SK-MEL-5 (cell line): Measurements from ENCODE around the gene PPP1R37. TPM values are rescaled to one million over a fixed set of nuclear protein-coding genes. Genes with fewer than 3 reads are reported as not detected.
"Not testable (repeated sequence)": the region's sequence is repeated elsewhere in the genome, so short reads cannot be mapped to it uniquely, and the experiment has no call there.

Experiments used
- DNase-seq: peaks from one replicate; pipeline ENCODE4 v3.0.0-alpha.2; 2016; ENCODE audit warnings: low read depth, low spot score
- in situ Hi-C: cut with HindIII; loops from 2 replicates; pipeline ENCODE4 v1.10.0; 2016; ENCODE audit warnings: low sequenced_read_pairs, high pct_unique_total_duplicates, low pct_unique_long_range_greater_than_20kb
- total RNA-seq: library from RNA; depleted of rRNA; stranded (reverse); fragments of >200 nt; shearing (Covaris generic); gene quantifications from 2 replicates; pipeline ENCODE4 v1.2.3, GENCODE V29; 2014

Gene PPP1R37
- total RNA-seq, 1 experiment from 2014 or later = 46.0 TPM

DNA sequence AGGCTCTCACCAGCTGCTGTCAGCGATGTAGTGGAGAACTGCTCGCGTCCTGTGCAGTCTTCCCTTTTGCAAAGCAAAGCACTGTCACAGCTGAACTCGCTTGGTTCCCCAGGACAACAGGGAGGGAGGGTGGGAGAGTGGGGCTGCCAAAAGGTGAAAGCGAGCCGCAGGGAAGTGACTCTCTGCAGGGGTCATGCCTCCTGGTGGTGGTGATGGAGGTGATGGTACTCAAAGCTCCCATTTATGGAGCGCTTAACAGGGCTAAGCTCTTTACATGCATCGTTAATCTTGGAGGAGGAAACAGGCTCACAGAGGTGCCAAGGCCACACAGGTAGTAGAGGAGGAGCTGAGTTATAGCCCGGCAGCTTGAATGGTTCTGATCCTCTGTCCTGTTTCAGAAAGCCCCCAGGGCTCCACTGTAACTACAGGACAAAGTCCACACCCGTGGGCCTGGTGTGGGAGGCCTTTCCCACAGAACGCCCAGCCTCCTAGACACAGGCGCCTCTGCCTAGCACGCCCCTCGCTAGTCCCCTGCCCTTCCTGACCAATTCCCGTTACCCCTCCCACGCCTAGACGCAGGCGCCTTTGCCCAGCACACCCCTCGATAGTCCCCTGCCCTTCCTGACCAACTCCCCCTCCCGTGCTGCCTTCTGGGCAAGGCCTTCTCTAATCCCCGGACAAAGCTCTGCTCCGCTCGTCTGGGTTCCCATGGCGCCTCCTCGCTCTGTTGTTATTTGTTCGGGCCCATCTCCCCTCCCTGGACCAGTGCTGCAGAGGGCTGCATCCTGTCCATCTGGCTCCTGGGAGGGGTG is 10.7 kb downstream of the PPP1R37 start:
- in situ Hi-C loops = no loop called here

DNA sequence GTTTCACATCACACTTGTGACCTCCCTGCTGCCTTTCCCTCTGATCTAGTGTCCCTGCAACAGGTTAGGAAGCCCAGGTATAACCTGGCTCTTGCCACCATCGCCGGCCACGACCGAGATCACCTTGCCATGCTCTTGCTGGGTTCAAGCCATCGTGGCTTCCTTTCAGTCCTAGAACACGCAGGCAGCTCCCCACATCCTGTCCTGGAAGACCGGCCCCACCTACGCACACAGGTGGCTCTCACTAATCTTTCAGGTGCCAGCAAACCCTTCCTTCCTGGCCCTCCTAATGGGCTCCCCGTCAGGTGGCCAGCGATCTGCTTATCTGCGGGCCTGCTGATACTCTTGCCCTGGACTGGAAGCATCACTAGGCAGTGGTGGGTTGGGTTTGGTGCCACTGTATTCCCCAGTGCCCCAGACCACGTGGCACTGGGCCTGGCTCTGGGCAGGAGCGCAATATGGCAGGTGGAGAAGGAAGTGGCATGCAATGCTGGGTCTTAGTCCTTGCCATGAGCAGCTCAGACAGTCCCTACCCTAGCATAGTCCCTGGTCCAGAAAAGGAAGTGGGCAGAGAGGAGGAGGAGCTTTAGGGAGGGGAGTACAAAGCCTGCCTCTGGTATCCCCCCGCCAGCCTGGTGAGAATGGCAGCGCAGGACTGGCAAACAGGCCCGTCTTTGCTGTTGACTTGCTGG is 11.8 kb downstream of the PPP1R37 start:
- in situ Hi-C loops = no loop called here
- DNase-seq = no peak

More for the DNA sequence above, 10.7 kb downstream of the PPP1R37 start:
- DNase-seq = peak; percentile 42

DNA sequence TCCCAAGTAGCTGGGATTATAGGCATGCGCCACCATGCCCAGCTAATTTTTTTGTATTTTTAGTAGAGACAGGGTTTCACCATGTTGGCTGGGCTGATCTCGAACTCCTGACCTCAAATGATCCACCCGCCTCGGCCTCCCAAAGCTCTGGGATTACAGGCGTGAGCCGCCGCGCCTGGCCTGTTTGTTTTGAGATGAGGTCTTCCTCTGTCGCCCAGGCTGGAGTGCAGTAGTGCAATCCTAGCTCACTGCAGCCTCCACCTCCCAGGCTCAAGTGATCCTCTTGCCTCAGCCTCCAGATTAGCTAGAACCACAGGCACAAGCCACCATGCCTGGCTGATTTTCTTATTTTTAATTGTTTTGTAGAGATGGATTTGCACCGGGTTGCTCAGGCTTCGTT is 13.4 kb downstream of the PPP1R37 start:
- in situ Hi-C loops, DNase-seq: not testable (repeated sequence)

DNA sequence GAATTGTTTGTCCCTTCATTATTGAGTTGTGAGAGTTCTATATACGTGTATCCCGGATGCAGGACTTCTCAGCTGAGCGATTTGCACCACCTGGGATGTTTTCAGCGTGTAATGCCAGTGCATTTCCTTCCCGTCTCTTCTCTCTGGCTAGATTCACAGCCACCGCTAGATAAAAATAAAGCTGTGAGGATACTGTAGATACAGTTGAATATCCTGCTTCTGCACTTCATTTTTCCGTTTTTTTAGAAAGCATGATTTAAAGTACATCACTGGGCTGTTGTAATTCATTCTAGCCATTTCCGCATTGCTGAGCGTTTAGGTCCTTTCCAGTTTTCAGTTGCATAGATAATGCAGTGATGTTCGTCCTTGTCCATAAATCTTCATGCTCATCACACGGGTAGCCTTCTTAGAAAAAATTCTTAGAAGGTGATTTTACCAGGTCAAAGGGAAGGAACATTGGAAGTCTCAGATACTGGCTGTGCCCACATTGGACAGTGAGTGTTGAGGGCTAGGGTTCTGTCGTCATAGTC is 14.7 kb downstream of the PPP1R37 start:
- no peak for DNase-seq
- in situ Hi-C loops = no loop called here

DNA sequence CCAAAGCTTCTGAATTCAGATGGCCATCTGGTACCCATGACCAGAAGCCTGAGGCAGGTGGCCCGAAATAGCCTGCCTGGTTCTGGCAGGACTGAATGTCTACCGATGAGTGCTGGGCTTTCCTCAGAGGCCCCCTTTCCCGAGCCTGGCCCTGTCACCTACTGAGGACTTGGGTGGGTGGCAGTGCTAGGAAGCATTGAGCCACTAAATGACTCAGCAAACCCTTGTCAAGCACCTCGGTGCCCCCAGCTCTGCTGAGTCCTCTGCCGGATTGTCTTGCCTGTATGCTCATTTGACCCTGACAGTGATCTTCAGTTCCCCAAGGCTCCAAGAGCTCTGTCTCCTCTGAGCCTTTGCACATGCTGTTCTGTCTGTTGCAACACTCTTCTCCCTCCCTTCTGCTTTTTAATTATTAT is 17.9 kb downstream of the PPP1R37 start:
- in situ Hi-C loops = no loop called here

DNA sequence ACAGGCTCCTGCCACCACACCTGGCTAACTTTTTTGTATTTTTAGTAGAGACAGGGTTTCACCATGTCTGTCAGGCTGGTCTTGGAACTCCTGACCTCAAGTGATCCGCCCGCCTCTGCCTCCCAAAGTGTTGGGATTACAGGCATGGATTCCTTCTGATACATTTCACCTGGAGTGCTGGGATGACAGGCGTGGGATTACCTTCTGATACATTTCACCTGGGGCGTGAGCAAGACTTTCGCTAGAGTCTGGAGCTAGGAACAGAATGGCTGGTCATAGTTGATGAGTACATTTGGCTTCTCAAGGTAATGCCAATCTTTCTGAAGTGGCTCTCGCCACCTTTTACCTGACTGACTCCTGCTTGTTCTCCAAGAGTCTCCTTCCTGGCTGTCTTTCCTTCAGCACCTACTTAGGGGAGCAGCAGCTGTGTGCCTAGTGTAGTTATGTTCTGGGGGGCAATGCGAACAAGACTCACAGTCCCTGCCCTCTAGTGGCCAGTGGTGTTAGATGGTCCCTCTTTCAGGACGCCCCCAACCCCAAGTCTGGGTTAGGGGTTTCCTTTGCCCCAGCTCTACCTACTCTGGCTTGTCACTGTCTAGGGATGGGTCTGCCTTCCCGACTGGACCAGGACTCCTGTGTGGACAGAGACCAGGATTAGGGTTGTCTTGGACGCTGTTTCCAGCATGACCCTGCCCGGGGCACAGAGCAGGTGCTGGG is 19.3 kb downstream of the PPP1R37 start:
- in situ Hi-C loops = no loop called here
- no peak for DNase-seq

More for the DNA sequence above, 17.9 kb downstream of the PPP1R37 start:
- no peak for DNase-seq

DNA sequence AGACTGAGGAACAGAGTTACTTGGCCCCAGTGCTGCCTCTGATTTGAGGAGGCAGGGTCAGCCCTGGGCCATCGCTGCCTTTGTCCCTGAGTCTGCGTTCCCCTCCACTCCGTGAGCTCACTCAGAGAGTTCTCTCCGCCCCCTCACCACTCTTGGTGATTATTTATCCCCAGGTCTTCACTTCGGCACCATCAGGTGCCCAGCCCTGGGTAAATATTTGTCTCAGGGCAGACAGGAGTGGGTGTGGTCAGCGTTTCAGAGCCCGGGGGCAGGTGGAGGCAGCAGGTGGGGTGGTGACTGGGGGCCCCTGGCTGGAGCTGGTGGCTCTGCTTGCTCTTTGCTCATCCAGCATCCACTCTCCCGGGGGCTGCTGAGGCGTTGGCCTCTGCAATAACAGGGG is 20.6 kb downstream of the PPP1R37 start:
- in situ Hi-C loops = no loop called here
- DNase-seq = no peak

DNA sequence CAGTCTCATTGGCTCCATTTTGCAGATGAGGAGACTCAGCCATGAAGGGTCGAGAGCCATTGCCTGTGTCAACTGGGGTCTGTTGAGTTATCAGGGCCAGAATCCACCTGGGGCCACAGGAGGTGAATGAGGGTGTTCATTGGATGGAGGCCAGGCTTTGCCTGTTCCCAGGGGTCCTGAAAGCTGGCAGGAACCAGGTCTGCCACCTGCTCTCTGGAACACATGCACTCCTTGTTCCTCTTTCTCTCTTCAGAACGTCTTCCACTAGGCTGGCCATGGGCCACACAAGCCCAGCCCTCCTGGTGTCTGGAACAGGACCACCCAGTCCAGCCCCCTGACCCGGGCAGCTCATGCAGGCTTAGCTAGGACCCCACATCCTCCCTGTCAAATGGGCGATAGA is 21.1 kb downstream of the PPP1R37 start:
- in situ Hi-C loops = no loop called here
- DNase-seq = no peak

DNA sequence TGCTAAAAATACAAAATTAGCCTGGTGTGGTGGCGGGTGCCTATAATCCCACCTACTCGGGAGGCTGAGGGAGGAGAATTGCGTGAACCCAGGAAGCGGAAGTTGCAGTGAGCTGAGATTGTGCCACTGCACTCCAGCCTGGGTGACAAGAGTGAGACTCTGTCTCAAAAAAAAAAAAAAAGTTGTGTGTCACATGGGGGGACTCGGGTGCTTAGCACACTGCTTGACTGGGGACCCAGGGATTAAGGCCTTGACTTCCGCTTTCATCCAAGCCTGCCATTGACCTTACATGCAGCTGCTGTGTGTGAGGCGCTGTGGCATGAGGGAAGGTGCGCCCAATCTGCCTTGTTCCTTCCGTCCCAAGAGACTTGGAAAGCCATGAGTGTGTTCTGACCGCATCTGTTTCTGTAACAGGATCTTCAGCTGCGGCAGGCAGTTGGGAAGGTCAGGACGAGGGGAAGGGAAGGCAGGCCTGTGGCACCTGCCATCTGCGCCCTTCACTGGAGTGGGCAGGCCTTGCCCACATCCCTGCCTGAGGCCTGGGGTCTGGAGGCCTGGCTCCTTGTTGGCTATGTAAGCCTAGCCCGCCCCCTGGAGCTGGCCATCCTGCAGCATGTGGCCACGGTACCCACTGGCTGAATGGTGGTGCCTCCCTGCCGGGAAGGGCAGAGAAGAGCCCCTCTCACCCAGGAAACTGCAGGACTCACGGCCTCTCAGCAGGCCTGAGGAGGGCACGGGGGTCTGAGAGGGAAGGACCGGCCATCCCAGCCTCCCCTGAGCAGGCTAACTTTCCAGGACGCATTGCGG is 23.0 kb downstream of the PPP1R37 start:
- in situ Hi-C loops = no loop called here
- no peak for DNase-seq

DNA sequence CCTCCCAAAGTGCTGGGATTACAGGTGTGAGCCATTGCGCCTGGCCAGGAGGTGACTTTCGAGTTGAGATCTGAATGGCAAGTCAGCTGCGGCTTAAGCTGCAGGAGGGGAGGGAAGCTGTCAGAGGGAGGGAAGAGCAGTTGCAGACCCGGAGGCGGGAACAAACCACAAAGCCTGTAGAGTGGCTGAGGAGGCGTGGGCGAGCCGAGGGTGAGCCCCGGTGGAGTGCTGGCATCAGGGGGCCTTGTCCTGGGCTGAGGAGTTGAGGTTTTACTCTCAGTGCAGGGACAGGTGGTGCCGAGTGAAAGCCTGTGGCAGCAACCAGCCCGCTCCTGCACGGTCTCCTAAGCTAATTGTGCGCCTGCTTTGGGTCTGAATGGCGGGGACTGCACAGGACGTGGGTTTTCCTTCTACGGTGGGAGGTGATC is 24.2 kb downstream of the PPP1R37 start:
- in situ Hi-C loops = no loop called here
- no peak for DNase-seq

DNA sequence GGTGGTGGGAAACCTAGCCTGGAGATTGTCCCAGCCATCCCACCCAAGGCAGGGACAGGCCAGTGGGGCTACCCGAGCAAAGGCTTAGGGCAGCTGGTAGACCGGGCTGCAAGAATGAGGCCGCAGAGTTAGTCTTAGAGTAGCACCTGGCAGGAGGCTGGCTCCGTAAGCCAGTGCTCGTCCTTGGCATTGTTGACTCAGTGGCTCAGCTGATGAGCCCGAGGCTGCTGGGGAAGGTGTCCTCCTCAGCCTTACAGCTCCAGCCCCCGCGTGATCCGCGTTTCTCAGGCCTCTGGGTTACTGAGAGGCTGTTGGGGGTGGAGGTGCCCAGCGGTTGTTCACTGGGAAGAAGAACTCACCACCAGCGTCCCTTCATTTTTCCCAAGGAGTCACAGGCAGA is 24.7 kb downstream of the PPP1R37 start:
- in situ Hi-C loops = no loop called here
- no peak for DNase-seq

DNA sequence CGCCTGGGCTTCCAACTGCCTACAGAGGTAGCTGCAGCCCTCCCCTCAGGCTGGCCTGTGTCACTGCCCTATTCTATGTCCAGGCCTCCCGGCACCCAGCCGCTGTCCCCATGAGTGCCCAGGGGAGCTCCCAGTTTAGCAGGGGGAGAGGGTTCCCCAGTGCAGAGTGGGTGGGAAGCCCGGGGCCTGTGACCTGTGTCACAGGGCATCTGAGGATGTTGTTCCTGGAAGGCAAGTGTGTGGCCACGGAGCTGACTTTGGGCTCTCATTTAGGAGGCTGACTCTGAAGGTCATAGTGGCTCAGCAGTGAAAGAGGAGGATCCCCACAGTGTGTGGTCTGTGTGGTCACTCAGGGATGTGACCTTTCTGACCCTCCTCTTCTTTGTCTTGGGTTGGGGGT is 25.1 kb downstream of the PPP1R37 start:
- in situ Hi-C loops = no loop called here
- no peak for DNase-seq

DNA sequence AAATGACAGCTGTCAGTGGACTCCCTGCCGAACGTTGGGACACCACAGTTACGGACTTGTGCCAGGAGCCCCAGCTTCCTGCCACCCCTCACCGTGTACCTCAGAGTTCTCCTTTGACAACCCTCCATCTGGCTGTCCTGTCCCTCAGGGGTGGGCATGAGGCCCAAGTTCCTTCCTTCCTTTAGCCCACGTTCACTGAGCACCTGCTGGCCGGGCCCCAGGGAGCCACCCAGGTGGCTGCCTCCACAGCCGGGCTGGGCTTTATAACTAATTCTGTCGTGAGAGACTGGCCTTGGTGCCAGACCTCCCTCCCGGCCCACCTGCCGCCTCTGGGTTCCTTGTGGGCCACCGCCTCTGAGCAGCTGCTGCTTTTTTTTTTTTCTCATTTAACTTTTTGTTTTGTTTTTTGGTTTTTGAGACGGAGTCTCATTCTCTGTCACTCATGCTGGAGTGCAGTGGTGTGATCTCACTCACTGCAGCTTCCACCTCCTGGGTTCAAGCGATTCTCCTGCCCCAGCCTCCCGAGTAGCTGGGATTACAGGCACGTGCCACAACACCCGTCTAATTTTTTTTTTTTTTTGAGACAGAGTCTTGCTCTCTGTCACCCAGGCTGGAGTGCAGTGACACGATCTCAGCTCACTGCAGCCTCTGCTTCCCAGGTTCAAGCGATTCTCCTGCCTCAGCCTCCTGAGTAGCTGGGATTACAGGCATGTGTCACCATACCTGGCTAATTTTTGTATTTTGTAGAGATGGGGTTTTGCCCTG is 25.8 kb downstream of the PPP1R37 start:
- in situ Hi-C loops = not testable (repeated sequence)

DNA sequence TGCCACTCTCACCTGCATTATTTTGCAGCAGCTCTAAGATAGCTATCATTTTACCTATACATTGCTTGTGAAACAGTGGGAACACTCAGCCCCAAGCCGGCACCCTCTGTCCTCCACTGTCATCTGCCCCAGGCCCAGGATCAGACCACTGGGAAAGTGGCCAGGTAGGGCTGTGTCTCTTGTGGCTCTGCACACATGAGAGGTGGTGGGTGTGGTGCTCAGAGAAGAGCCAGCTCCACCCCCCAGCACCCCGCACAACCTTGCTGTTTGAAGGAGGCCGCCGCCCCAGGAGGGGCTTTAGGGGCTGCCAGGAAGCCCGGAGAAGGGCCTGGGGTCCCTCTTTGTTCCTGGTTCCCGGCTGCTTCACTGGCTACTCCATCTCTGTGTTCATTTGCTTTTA is 26.6 kb downstream of the PPP1R37 start:
- in situ Hi-C loops = no loop called here

More for the DNA sequence above, 25.8 kb downstream of the PPP1R37 start:
- not testable (repeated sequence) for DNase-seq

DNA sequence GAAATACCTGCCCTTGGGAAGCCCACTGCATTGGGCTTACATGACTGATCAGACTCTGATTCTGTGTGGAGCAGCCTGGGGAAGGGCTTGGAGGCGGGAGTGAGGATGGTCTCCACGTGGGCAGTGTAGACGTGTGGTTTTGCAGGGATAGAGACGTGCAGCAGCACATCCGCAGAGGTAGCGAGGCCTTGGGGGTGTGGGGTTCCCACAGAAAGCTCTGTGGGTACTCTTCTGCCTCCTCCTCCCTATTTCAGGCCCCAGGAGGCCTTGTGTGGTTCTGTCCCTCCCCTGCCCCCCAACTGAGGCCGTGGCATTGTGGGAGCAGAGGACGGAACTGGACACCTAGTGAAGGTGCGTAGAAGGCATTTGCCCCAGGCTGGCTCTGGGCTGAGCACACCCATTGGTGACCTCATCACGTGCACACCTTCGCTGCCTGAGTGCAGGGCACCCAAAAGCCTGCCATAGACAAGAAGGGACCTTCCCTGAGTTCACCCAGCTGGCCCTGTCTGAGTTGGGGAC is 28.9 kb downstream of the PPP1R37 start:
- no peak for DNase-seq
- in situ Hi-C loops = no loop called here

More for the DNA sequence above, 26.6 kb downstream of the PPP1R37 start:
- no peak for DNase-seq

DNA sequence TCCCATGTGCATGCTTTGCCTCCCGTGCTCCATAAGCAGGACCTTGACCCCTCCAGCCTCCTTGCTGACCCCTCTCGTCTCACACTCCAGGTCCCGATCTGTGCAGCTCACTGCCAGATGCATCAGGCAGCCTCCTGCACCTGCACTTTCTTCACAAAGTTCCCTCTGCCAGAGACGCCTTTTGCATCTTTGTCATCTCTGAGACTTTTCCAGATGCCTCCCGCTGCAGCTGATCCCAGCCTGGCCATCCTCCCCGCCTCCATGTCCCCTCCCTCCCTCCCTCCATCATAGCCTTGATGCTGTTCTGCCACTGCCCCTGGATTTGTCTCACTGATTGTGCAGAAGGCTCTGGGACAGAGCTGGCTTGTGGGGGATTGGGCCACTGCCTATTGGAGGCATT is 29.9 kb downstream of the PPP1R37 start:
- no peak for DNase-seq
- in situ Hi-C loops = no loop called here
